NAMALWA (cell line): ENCODE results near the gene ITGA1.

Experiments used
- DNase-seq: peaks from one replicate; pipeline ENCODE4 v3.0.0-alpha.2; 2015; ENCODE audit warnings: low spot score

Gene ITGA1

DNA sequence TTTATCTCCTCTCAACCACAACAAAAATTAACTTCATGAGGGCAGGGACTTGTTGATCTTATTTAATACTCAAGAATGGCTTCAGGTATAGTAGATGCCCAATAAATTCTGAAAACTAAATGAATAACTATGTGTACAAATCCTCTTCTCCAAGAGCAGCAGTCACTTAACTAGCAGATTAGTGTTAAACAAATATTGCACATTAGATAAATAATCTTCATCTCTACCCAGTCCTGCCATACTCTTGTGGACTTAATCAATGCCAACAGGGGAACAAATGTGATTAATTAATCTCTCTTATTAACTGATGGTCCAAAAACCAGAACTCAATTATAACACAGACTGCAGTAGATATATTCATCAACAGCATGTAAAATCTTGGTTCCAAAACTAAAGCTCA, 15.0 kb upstream of the ITGA1 start:
- no peak for DNase-seq

DNA sequence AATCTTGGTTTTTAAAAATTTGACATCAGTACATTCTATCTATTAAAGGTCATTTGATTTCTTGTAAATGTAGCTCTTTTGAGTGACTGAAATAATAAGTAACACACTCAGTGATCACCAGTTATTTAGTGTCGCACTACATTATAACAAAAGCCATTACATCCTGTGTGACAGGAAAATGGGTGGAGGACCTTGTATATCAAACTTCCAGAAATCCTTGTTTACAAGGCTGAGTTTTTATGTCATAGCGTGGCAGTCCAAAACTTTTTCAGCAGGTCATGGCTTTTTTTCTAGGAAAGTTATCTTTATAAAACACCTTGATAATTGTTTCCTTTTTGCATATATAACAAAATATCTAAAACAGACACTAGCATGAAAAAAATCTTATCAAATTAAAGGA, 14.4 kb upstream of the ITGA1 start:
- no peak for DNase-seq

DNA sequence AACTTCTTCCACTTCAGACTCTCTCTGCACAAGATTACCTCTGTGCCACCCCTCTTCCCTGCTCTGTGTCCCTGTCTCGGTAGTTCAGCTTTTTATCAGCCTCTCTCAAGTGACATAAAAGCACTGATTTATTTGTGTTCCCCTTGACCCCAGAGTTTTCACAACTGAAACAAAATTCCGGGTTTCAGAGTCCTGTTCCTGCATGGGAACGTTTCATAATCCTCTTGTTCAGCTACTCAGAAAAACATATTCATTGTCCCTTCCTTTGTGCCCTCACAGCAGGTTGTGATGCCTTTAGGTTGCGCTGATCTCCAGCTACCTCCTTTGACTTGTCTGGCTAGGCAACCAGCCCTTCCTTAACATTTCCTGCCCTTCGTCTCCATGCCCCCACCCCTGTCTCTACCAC, 13.7 kb upstream of the ITGA1 start:
- no peak for DNase-seq

DNA sequence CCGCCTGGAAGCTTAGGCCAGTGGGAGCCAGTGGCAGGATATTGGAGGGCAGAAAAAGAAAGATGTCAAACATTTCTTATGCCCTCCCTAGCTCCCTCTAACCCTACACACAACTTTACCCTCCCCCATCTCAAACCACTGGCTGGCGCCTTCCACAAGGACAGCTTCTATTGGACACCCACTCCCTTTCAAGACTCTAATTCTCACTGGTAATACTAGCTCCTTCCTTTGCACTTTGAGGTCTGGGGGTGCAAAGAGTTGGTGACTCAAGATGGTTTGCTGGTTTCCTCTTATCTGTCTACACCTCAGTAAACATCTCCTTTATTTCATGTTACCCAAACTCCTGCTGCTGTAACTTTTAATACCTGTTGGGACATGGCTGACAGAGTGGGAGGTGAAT, 11.6 kb upstream of the ITGA1 start:
- no peak for DNase-seq

DNA sequence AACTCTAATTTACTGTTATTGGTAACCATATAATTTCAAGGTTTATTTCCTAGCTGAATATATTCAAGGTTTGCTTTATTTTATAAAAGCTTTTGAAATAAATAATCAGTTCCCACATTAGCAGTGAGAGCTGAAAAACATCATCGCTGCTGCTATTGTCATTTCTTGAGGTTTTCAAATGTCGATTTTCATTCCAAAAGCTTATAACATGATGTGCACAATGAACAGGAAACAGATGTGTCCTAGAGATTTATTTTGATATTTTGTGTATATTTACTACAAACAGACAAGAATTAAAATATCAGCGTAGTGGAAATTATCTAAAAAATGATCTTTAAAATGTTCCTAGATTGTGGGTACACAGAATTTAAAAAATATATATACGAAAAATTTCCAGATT, 10.5 kb upstream of the ITGA1 start:
- no peak for DNase-seq

DNA sequence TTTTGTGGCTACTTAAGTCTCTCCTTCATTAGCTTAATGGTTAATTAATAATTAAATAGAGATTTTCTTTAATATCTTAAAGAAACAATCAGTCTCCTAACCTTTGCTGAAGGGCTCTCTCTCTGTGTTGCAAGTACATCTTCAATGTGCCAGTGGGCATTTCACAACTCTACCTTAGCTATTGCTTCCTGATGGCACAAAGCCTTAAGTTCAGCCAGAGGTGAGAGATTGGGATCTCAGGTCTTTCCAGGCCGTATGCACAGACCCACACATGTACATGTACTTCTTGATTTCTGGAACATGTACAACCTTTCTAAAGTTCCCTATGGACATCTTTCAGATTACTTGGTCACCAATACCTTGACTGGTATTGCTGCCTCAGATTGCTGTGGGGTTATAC, 8.9 kb upstream of the ITGA1 start:
- DNase-seq = no peak

DNA sequence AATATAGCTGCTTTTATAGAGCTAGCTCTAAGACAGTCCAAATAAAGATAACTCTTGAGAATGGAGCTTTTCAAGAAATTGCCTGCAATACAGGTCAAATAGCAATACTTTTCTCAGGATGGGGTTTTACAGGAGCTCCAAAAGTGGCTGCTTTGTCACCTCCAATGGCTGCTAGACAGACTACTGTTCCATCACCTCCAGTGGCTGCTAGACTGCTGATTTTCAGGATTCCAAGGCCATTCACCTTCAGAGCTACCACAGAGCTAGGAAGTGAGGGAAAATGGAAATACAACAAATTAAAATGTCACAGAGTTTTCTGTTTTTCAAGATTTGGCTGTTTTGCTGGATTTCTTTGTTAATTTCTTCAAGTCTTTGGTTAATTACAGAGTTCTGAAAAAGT, 8.5 kb upstream of the ITGA1 start:
- no peak for DNase-seq

DNA sequence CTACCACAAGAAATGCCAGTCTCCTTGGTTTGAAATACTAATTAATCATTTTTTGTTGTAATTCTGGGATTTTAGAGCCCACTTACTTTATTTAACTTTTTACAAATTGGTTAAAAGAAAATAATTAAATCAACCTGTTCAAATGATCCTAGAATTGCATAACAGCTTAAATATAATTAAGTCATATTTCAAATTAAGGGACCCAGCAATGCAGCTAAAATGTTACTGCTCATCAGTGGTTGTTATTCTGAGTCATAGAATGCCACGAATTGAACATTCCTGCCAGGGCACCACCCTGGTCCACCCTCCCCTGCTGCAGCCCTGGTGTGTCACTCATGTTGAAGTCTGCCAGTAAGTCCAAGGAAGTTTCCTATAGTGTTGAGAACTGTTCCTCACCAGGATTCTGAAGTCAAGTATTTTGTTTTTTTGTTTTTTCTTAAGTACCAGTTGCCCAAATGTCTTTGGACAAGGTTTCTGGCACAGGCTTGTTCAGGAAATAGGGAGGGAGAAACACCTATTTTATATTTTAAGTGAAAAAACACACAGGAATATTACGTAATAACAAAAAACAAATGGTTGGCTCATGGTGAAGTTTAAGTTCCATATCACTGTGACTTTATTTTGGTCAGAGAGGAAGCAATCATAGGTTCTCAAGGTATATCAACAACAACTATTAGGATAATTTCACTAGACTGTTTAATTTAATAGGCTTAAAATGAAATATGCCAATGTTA, 4.3 kb upstream of the ITGA1 start:
- DNase-seq = no peak

DNA sequence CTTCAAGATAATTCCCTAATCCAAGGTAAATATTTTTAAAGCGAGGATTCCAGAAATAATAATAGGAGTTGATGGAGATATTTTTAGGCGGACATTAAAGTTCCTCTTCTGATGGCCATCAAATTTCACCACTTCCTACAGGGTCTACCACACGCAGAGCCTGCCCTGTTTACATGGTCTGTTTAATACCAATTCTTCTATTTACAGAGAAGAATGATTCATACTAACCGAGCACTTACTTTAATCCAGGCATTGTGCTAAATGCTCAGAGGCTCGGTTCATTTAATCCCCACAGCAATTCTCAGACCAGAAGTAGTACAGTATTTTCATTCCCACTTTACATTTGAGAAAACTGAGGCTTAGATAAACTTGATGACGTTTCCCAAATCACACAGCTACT, 3.0 kb upstream of the ITGA1 start:
- no peak for DNase-seq

DNA sequence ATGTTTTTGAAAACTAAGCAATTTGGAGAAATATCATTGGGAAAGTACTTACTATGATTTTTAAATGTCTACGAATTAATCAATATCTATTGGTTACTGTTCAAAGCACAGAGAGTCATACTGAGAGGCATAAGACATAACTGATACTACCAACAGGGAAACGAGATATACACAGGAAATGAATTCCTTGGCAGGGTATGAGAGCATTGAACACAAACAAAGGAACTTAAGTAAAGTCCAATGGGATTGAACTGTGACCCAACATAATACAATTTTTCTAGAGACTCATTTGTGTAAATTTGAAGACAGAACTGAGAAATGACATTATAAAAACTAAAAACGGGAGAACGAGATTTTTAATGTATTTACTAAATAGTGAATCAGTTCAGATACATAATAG, 1.3 kb upstream of the ITGA1 start:
- DNase-seq = no peak

DNA sequence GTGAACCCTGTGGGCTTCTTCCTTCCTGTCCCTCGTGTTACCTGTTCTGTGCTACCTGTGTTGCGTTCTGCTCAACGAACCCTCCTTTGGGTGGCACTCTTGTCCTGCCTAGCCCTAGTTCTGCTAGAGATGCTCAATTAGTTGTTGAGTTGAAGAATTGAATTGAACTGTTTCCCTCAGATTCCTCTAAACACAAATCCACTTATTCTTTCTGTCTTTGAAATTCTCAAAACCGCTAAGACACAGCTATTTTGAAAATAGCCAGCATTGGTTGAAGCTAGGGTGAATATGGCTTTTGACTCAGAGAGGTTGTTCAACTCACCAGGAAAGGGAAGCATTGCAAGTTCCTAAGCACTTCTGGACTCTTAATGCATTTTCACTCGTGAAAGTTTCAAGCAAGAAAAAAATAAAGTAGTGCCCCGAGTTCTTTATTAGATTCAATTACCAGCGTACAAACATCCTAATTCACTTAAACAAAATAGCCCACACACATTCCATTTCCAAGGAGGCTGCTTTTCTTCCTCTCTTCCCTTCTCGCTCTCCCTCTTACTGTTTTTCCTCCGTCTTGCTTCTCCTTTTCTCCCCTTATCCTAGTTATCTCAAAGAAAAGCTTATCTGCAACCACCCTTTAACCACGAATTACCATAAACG, 642 bp upstream of the ITGA1 start:
- no peak for DNase-seq

DNA sequence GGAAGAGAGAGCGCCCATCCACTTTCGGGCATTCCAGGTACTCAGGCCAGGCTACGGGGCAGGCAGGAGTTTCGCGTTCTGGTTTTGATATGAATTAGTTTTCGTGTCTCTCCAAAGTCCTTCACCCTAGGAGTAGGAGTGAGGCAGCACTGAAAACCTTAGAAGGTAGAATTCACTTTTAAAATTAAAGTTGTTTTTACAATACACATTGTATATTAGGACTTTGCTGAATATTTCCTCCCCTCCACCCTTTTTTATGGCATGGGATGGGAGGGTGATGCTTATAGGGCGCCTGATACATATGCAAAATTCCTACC, 747 bp downstream of the ITGA1 start:
- DNase-seq = no peak

DNA sequence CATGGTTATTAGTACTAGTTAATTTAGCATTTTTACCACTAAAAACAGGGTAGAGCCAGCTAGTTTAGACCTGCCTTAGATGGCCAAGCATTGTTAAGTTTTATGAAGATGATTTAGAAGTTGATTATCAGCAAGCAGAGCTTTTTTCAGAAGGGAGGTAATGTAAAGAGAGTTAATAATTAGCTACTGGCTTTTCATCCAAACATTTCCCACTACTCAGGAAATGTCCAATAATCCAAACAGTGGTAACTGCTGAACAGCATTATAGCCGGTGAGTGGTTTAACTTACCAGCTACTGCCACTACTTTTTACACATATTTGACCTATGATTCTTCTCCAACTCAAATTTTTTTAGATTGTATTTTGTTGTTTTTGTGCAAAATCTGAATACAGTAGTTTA, 1.7 kb downstream of the ITGA1 start:
- no peak for DNase-seq

DNA sequence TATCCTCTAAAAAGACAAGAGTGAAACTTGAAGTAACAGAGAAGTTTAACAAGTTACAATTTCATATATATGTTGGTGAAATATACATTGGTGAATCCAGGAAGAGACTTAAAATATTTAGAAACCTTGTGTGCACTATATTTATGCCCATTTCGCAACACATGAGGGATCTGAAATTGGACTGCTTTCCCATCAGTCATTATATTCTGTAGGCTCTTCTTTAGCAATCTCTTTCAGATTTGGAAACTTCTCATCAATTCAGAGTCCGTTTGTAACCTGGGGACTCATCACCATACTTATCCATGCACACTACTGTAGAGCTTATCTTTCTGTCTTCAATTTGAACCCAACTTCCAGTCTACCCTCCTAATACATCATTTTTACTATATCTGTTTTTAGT, 2.1 kb downstream of the ITGA1 start:
- no peak for DNase-seq

DNA sequence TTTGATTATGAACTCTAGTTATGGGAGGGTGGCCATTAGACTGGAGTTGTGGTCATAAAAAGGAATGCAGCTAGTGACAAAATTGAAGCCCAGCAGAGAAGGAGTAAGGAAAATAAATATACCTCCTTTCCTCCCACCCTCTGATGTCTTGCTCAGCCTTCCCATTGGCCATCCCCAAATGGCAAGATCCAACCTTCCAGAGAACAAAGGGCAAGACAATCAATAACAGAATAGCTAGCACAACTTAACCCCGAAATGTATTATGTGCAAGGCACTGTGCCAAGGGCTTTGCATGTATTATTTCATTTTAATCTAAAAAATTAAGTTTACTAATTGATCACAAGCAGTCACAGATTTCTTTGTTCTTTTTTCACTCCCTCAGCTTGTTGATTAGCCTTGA, 3.6 kb downstream of the ITGA1 start:
- no peak for DNase-seq

DNA sequence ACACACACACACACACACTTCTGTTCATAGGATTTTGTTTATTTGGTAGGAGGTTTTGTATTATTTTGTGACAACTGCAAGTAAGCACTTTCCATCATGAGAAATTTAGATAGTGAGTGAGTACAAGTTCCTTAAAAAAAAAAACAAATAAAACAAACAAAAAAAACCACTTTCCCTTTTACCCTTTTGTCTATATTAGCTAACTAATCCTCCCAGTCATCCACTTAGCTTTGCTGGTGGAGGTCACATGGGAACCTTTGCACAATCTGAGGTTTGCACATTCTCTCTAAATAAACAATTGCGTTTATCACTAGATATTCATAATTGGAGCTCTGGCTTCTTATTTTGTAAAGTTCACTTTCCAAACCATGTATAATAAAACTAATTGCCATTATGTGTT, 6.8 kb downstream of the ITGA1 start:
- DNase-seq = no peak

DNA sequence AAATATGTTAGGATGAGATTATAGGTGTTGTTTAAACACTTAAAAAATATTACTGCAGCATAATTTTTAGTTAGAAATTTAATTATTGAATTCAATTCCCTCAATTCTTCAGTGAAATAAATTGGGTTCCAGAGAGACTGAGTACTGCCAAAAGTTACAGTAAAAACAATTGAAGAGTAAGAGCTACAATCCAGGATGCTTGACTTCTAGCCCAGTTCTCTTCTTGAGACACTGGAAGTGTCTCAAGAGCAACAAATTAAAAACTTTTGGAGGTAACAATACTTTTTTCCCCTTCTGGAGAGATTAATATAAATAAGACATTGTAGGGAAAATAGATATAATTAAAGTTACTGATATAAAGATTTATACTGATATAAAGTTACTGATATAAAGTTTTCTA, 8.3 kb downstream of the ITGA1 start:
- no peak for DNase-seq

DNA sequence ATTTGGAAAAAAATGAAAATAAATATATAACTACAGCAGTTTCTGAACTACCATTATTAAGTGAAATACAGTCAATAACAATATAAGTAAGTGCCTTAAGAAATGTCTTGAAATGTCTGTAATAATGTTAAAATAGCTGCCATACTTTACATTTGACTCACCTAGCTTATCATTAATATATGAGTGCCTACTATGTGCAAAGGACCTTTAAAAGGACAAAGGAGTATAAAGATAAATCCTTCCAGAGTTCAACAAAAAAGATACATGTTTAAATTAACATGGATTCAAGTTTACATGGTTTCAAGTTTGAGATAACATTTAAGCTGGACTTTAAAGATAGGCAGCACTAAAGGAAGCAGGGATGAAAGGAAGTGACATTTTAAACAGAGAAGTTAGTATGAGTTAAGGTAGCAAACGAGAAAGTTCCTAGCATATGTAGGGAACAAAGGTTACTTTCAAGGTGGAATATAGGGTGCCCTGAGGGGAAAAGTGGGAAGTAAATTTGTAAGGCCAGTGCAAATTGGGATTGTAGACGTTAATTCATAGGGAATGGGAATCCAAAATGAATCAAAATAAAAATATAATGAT, 8.9 kb downstream of the ITGA1 start:
- no peak for DNase-seq

DNA sequence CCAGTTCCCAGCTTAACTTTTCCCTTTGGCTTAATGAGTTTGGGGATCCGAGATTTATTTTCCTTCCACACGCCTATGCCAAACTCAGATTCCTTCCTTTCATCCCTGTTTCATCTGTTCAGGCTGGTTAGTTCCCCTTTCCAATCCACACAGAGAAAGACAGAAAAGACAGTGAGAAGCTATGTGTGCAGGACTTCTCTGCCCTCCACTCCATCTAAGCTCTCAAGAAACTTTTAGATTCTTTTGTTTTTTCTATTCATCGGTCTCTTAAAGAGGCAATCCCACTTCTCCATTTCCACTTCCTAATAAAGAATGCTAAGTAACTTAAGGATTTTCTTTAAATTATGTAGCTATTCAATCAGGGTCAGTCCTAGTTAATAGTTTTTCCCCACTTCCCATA, 11.2 kb downstream of the ITGA1 start:
- DNase-seq = no peak

DNA sequence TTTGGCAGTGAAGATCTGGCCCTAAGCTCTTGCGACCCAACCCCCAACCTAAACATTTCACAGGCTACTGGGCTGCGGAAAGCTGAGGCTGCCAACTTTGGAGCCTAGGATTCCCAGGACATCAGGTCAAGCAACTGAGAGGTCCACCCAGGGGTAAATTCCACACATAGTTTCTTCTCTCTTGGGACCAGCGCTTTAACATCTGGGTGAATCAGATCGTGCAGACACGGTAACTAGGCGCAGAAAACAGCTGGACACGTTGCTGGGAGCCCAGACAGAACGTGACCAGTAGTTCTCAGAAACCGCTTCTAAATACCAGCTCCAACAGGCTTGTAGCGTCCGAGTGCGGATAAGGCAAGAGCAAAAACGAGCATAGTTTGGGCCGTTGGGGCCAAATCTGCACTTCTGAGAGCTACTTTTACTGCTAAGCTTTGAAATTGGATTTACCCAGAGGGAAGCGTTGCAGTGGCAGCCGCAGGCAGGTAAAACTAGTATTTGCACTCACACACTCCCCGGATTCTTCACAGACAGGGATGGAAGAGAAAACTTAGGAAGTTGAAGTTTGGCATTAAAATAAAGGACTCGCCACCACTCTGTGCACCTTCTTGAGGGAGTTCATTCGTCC, 11.8 kb downstream of the ITGA1 start:
- DNase-seq = no peak

DNA sequence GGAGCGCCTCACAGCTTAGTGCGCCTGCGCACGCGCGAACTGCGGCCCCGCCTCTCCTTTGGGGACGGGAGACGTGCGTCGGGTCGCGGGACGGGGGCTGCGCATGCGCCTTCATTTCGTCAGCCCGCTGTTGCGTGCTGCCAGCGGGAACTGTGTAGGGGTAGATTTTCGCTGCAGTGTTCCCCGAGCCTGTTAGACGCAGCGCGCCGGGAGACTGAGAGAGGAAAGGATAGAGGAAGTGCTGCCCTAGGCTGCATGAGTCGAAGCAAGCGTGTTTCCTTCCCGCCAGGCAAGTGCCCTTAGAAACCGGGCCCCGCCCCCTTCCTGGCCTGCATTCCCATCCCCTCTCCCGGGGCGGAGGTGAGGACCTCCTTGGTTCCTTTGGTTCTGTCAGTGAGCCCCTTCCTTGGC, 12.3 kb downstream of the ITGA1 start:
- DNase-seq = peak; percentile 96

DNA sequence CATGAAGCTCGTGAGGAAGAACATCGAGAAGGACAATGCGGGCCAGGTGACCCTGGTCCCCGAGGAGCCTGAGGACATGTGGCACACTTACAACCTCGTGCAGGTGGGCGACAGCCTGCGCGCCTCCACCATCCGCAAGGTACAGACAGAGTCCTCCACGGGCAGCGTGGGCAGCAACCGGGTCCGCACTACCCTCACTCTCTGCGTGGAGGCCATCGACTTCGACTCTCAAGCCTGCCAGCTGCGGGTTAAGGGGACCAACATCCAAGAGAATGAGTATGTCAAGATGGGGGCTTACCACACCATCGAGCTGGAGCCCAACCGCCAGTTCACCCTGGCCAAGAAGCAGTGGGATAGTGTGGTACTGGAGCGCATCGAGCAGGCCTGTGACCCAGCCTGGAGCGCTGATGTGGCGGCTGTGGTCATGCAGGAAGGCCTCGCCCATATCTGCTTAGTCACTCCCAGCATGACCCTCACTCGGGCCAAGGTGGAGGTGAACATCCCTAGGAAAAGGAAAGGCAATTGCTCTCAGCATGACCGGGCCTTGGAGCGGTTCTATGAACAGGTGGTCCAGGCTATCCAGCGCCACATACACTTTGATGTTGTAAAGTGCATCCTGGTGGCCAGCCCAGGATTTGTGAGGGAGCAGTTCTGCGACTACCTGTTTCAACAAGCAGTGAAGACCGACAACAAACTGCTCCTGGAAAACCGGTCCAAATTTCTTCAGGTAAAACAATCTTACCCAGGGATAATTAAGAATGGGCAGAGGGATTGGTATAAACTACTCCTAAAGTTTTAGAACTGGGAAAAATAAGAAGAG, 12.9 kb downstream of the ITGA1 start:
- DNase-seq = peak; percentile 32

DNA sequence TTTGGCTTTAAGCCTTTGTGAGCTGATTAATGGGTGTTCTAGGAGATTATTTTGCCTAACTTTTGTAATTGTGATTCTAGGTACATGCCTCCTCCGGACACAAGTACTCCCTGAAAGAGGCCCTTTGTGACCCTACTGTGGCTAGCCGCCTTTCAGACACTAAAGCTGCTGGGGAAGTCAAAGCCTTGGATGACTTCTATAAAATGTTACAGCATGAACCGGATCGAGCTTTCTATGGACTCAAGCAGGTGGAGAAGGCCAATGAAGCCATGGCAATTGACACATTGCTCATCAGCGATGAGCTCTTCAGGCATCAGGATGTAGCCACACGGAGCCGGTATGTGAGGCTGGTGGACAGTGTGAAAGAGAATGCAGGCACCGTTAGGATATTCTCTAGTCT, 13.6 kb downstream of the ITGA1 start:
- DNase-seq = peak; percentile 16
